Subcutaneous adipose tissue (tissue), 4 donors: ENCODE measurements around the gene PHLDB1. TPM values are rescaled to one million over a fixed set of nuclear protein-coding genes. Genes with fewer than 3 reads are reported as not detected.

Experiments used
- CTCF ChIP-seq: fragments of 450-650 bp; IDR thresholded peaks from one replicate; pipeline ENCODE4 v1.5.1; 2016; ENCODE audit warnings: low read depth, mild to moderate bottlenecking, control low read depth, antibody characterized with exemption, moderate library complexity
- total RNA-seq, 4 donors: library from RNA; depleted of rRNA; stranded (reverse); fragments of >200 nt; gene quantifications; one replicate each; pipeline ENCODE4 v1.1.0, GENCODE V29; 2016

The PHLDB1 gene
- total RNA-seq, 4 donors from 2014 or later, result 137 to 535 (median 197) TPM

GRCh38 chr11:118640332-118641154 is 33.1 kb downstream of the PHLDB1 start:
- no peak for TF ChIP-seq CTCF

GRCh38 chr11:118641397-118642019 is 34.1 kb downstream of the PHLDB1 start:
- no peak for TF ChIP-seq CTCF

- no peak for TF ChIP-seq CTCF
Measured at GRCh38 chr11:118643142-118643994, 36.0 kb downstream of the PHLDB1 start.

GRCh38 chr11:118643995-118644345 is 36.6 kb downstream of the PHLDB1 start:
- no peak for TF ChIP-seq CTCF

GRCh38 chr11:118644496-118644895 is 37.1 kb downstream of the PHLDB1 start:
- no peak for TF ChIP-seq CTCF

- no peak for TF ChIP-seq CTCF
Measured at GRCh38 chr11:118645066-118645715, 37.8 kb downstream of the PHLDB1 start.

DNA sequence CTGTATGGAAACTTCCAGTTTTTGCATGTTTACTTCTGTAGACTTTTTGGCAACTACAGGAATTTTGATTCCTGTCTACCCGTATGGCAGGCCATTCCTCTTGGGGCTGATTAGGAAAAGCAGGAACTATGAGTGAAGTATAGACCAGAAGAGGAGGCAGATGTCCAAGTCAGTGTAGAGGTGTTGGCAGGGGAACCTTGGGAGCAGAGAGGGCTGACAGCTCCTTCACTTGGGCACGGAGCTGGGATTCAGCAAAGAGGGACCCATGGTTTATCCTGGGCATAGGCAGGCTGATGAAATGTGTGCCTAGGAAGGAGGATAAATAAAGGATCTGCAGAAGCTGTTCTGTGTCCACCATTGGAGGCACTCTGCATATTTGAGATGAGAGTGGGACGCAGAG is 39.0 kb downstream of the PHLDB1 start:
- TF ChIP-seq CTCF, result no peak
